H1 (cell line): ENCODE results near the gene MAP3K6. TPM values are rescaled to one million over a fixed set of nuclear protein-coding genes. Genes with fewer than 3 reads are reported as not detected.

ENCODE experiments used
- ASH2L ChIP-seq: fragments of 200-600, 300-600 bp; sonication (generic); IDR thresholded peaks from one replicate; pipeline ENCODE4 v1.7.1; 2017; ENCODE audit warnings: low read length
- CBX5 ChIP-seq: fragments of 300-800, 300-1000 bp; sonication (generic); IDR thresholded peaks from 2 replicates; pipeline ENCODE4 v1.7.1; 2016; ENCODE audit warnings: antibody characterized with exemption, low read length, low read depth
- CHD1 ChIP-seq: IDR thresholded peaks from 2 replicates; pipeline ENCODE4 v1.6.1; 2012; ENCODE audit warnings: low read depth, low read length, improper control_type of control experiment
- EZH2 ChIP-seq: fragments of 200-600 bp; sonication (generic); IDR thresholded peaks from 2 replicates; pipeline ENCODE4 v1.7.1; 2012; ENCODE audit warnings: low read depth, mild to moderate bottlenecking, moderate library complexity, low read length, inconsistent platforms; ENCODE audit not compliant: severe bottlenecking
- GABPA ChIP-seq: IDR thresholded peaks from 2 replicates; pipeline ENCODE4 v1.6.1; 2011; ENCODE audit warnings: mild to moderate bottlenecking, low read length, moderate library complexity, borderline replicate concordance; ENCODE audit not compliant: insufficient read depth
- HDAC2 ChIP-seq, 2 experiments: fragments of 300-600 bp in 1 of 2; sonication (generic) in 1 of 2; IDR thresholded peaks; 2 replicates each; pipeline ENCODE4 v1.6.1; 2011 to 2012; ENCODE audit warnings: low read depth in 2 of 2, low read length in 2 of 2, mild to moderate bottlenecking in 2 of 2, moderate library complexity in 2 of 2, borderline replicate concordance in 1 of 2, inconsistent platforms in 1 of 2
- SP1 ChIP-seq: IDR thresholded peaks from 2 replicates; pipeline ENCODE4 v1.6.1; 2011; ENCODE audit warnings: low read depth, low read length
- TAF1 ChIP-seq: IDR thresholded peaks from 2 replicates; pipeline ENCODE4 v1.6.1; 2011; ENCODE audit warnings: mild to moderate bottlenecking, low read depth, low read length
- polyA plus RNA-seq, 7 experiments: library from polyadenylated mRNA; depleted of rRNA in 3 of 7; stranded (reverse) in 5 of 7; unstranded in 2 of 7; fragments of >200 nt in 5 of 7; fragments of 200-250 nt in 2 of 7; gene quantifications; 1 replicate in 5 of 7; 2 replicates in 1 of 7; 4 replicates in 1 of 7; pipeline versions ENCODE4 v1.2.1 to v1.2.3, GENCODE V29; 2011 to 2013; ENCODE audit warnings: missing spikeins in 2 of 7, mixed read lengths in 2 of 7
- total RNA-seq: library from RNA; stranded (reverse); fragmentation: NEBNext Ultra II Directional; extraction: Animal tissue kit (Norgen Biotek cat#: 25700); gene quantifications from 2 replicates; pipeline ENCODE4 v1.2.1, GENCODE V29; 2021
- TF ChIP-seq, protein P1 (sequence below): IDR thresholded peaks from 2 replicates; pipeline ENCODE4 v1.6.1; 2011; ENCODE audit warnings: low read length, improper control_type of control experiment

The MAP3K6 gene
- total and polyA plus RNA-seq, 2 of the 8 experiments (the other 6 are each of a cell fraction or from before 2014, with no cell fraction given) = 7.4 to 7.6 TPM

DNA sequence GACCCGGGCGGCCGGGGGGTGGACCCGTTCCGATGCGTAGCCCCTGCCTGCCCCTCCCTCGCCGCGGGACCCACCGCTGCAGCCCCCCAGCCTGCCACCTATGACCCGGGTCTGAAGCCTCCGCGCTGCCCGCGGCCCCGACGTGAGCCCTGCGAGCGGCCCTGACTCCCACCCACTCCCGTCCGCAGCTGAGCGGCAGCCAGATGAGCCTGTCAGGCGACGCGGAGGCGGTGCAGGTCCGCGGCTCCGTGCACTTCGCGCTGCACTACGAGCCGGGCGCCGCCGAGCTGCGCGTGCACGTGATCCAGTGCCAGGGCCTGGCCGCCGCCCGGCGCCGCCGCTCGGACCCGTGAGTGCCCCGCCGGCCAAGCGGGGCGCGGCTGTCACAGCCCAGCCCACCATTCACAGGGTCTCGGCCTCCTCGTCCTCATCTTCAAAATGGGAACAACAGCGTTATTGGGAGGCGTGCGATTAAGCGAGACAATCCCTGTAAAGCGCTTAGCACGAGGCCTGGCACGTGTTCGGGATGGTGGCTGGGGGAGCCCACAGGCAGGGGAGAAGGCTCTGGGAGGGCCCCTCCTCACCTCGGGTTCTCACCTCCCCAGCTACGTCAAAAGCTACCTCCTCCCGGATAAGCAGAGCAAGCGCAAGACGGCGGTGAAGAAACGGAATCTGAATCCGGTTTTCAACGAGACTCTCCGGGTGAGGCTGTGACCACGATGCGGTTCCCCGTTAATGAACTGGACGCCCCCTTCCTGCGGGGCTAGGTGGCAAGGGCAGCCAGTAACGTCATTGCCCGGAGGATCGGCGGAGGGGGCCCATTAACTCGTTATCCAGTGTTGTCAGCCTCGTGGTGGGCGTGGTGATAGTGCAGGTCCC lies 16.7 kb downstream of the MAP3K6 start (continued):
- TF ChIP-seq, protein P1, sequence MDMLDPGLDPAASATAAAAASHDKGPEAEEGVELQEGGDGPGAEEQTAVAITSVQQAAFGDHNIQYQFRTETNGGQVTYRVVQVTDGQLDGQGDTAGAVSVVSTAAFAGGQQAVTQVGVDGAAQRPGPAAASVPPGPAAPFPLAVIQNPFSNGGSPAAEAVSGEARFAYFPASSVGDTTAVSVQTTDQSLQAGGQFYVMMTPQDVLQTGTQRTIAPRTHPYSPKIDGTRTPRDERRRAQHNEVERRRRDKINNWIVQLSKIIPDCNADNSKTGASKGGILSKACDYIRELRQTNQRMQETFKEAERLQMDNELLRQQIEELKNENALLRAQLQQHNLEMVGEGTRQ = peak; percentile 53; the same call in 1 of the 2 replicates
- TF ChIP-seq SP1 = peak; percentile 55; the same call in 1 of the 2 replicates
- TF ChIP-seq TAF1 = peak; percentile 29; the same call in 1 of the 2 replicates
- no peak for TF ChIP-seq GABPA
- no peak for TF ChIP-seq CHD1
- peak; percentile 7 for TF ChIP-seq ASH2L
- no peak for TF ChIP-seq CBX5
- TF ChIP-seq HDAC2 (IDR thresholded peaks at IDR 0.05; ENCODE audit: borderline replicate concordance in 1 of 2, low read depth in 2 of 2, low read length in 2 of 2) = 0 out of 4 replicates have a peak, but pooled peaks have one; percentile 3 to 62
- no peak for TF ChIP-seq EZH2
